ENCODE data around the gene CFTR. TPM values are rescaled to one million over a fixed set of nuclear protein-coding genes. Genes with fewer than 3 reads are reported as not detected.
"Not testable (repeated sequence)": the region's sequence is repeated elsewhere in the genome, so short reads cannot be mapped to it uniquely, and the experiment has no call there.

CFTR gene
- total and polyA plus RNA-seq, 7 experiments from 2014 or later = not detected

DNA sequence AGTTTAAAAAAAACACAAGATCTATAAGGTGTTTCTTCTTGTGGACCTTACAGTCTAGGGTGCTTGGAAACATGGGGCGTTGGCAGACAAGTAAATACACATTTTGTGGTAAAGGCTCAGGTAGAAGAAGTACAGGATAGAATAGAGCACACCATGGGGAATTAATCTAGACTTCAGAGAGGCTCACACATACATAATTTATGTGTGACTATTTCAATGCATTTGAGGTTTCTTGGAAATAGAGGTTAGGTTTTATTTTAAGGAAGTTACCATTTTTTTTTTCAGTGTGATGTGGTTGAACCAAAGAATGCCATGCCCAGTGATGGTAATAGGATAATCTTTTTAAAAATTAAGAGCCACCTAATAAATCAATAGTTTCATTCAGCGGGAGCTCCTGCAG, 12.8 kb downstream of the CFTR start:
- ATAC-seq = no peak
- H3K9me3 Mint-ChIP-seq = peaks cover 0 to 2% (median 0%) of the 10 kb centered on the region in 11 donors
- intact Hi-C loops (cut with micrococcal nuclease) = no loop called here

DNA sequence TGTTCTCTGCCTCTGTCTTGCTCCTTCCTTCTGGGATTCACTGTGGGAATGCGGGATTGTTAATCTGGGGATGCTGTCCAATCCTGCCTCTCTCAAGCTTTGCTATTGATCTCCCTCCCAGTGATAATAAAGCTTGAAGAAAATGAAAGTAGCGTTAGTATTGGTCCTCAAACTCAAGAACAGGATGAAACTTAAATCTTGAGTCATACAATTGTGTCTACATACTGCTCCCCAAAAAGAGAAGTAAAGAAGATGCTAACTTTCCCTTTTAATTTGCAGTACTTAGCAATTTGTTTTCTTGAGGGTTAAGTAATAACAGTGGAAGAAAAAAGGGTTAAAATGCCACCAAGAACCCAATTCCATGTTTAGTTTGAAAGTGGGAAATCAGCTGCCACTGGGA, 13.6 kb downstream of the CFTR start:
- H3K27ac Mint-ChIP-seq = no peak overlapping the region
- DNase-seq = no peak
- no peak overlapping the region for H3K27ac ChIP-seq (ENCODE audit: low read depth, low read length)
- H3K9me3 Mint-ChIP-seq = peaks cover 0 to 2% (median 0%) of the 10 kb centered on the region in 11 donors
- no peaks in the 10 kb centered on the region for H3K27me3 Mint-ChIP-seq
- H3K4me3 ChIP-seq (ENCODE audit: low read length) = no peak overlapping the region
- H3K4me1 Mint-ChIP-seq = no peaks in the 10 kb centered on the region
- H3K27me3 ChIP-seq (ENCODE audit: control insufficient read depth in 2 of 2, insufficient read depth in 2 of 2, low read length in 2 of 2) = no peaks in the 10 kb centered on the region
- CTCF ChIA-PET = no interaction called here
- H3K4me1 ChIP-seq (ENCODE audit: control insufficient read depth in 2 of 2, insufficient read depth in 2 of 2, low read length in 2 of 2) = no peaks in the 10 kb centered on the region
- H3K4me3 Mint-ChIP-seq = no peak overlapping the region
- H3K36me3 Mint-ChIP-seq = no peaks in the 10 kb centered on the region
- intact Hi-C loops (cut with micrococcal nuclease) = no loop called here
- H3K36me3 ChIP-seq (ENCODE audit: control insufficient read depth in 2 of 3, insufficient read depth in 3 of 3, low read length in 3 of 3) = no peaks in the 10 kb centered on the region
- H3K9me3 ChIP-seq (ENCODE audit: control insufficient read depth in 2 of 3, low read length in 3 of 3) = no peaks in the 10 kb centered on the region
- ATAC-seq = no peak
- POLR2A ChIA-PET = no interaction called here

More for the DNA sequence above, 12.8 kb downstream of the CFTR start:
- H3K4me3 Mint-ChIP-seq = no peak overlapping the region
- no peaks in the 10 kb centered on the region for H3K27me3 Mint-ChIP-seq
- Histone ChIP-seq H3K4me1 (ENCODE audit: control insufficient read depth in 2 of 2, insufficient read depth in 2 of 2, low read length in 2 of 2) (no peaks in the 10 kb centered on the region), H3K27me3 (ENCODE audit: control insufficient read depth in 2 of 2, insufficient read depth in 2 of 2, low read length in 2 of 2) (no peaks in the 10 kb centered on the region), H3K27ac (ENCODE audit: low read depth, low read length) (no peak overlapping the region), H3K4me3 (ENCODE audit: low read length) (no peak overlapping the region), H3K36me3 (ENCODE audit: control insufficient read depth in 2 of 3, insufficient read depth in 3 of 3, low read length in 3 of 3) (no peaks in the 10 kb centered on the region), H3K9me3 (ENCODE audit: control insufficient read depth in 2 of 3, low read length in 3 of 3) (no peaks in the 10 kb centered on the region)
- DNase-seq = no peak
- POLR2A ChIA-PET = no interaction called here
- H3K27ac Mint-ChIP-seq = no peak overlapping the region
- CTCF ChIA-PET = no interaction called here
- H3K36me3 Mint-ChIP-seq = no peaks in the 10 kb centered on the region
- no peaks in the 10 kb centered on the region for H3K4me1 Mint-ChIP-seq

DNA sequence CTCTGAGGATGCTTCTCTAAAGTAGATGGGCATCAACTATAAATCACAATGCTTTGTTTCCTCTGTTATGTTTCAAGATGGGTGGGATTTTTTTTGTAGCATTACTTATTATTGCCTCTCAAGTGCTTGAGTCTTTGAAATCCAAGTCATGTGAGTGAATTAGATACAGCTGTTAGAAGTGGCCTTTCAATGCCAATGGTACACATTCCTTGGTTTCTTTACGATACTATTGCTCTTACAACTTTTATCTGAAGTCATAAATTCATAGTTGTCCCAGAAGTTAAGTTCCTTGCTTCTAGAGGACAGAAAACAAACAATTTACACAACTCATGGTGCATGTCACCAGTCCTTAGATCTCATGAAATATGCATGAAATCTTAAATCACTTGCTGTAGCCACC, 15.5 kb downstream of the CFTR start:
- ChIA-PET CTCF (no interaction called here), POLR2A (no interaction called here)
- no peaks in the 10 kb centered on the region for H3K4me1 Mint-ChIP-seq
- H3K36me3 Mint-ChIP-seq = no peaks in the 10 kb centered on the region
- peaks cover 0 to 4% (median 0%) of the 10 kb centered on the region in 5 donors for H3K27me3 Mint-ChIP-seq
- no peak overlapping the region for H3K4me3 Mint-ChIP-seq
- no peaks in the 10 kb centered on the region for H3K27me3 ChIP-seq (ENCODE audit: control insufficient read depth in 2 of 2, insufficient read depth in 2 of 2, low read length in 2 of 2)
- H3K4me3 ChIP-seq (ENCODE audit: low read length) = no peak overlapping the region
- H3K9me3 Mint-ChIP-seq = peaks cover 0 to 5% (median 0%) of the 10 kb centered on the region in 11 donors
- H3K27ac Mint-ChIP-seq = no peak overlapping the region
- DNase-seq (no peak), ATAC-seq (no peak)
- no peak overlapping the region for H3K27ac ChIP-seq (ENCODE audit: low read depth, low read length)
- intact Hi-C loops (cut with micrococcal nuclease) = no loop called here
- H3K4me1 ChIP-seq (ENCODE audit: control insufficient read depth in 2 of 2, insufficient read depth in 2 of 2, low read length in 2 of 2) = no peaks in the 10 kb centered on the region
- no peaks in the 10 kb centered on the region for H3K9me3 ChIP-seq (ENCODE audit: control insufficient read depth in 2 of 3, low read length in 3 of 3)
- no peaks in the 10 kb centered on the region for H3K36me3 ChIP-seq (ENCODE audit: control insufficient read depth in 2 of 3, insufficient read depth in 3 of 3, low read length in 3 of 3)

DNA sequence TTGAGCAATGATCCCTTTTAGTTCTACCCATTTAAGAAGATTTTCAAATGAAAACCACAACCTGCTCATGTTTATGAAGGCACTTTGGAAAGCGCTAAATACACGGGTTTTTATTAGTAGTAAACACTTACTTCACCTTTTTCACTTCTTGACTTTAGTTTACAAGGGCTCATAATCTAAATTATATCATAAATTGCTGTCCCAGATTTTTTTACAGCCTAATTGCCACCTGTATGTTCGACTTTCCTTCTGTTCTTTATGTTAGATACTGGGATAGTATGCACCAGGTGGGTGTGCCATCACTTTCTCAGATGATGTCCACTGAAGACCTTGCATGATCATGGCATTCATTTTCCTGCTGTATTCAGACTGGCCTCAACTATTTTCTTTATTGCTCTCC, 22.5 kb downstream of the CFTR start:
- Histone ChIP-seq H3K9me3 (ENCODE audit: control insufficient read depth in 2 of 3, low read length in 3 of 3) (no peaks in the 10 kb centered on the region), H3K27me3 (ENCODE audit: control insufficient read depth in 2 of 2, insufficient read depth in 2 of 2, low read length in 2 of 2) (no peaks in the 10 kb centered on the region), H3K27ac (ENCODE audit: low read depth, low read length) (no peak overlapping the region), H3K4me3 (ENCODE audit: low read length) (no peak overlapping the region), H3K4me1 (ENCODE audit: control insufficient read depth in 2 of 2, insufficient read depth in 2 of 2, low read length in 2 of 2) (no peaks in the 10 kb centered on the region), H3K36me3 (ENCODE audit: control insufficient read depth in 2 of 3, insufficient read depth in 3 of 3, low read length in 3 of 3) (no peaks in the 10 kb centered on the region)
- H3K4me1 Mint-ChIP-seq = no peaks in the 10 kb centered on the region
- peaks cover 0 to 7% (median 4%) of the 10 kb centered on the region in 11 donors for H3K9me3 Mint-ChIP-seq
- ChIA-PET CTCF (no interaction called here), POLR2A (no interaction called here)
- H3K36me3 Mint-ChIP-seq = no peaks in the 10 kb centered on the region
- H3K4me3 Mint-ChIP-seq = no peak overlapping the region
- no peak overlapping the region for H3K27ac Mint-ChIP-seq
- ATAC-seq = no peak
- peaks cover 0 to 8% (median 0%) of the 10 kb centered on the region in 5 donors for H3K27me3 Mint-ChIP-seq
- intact Hi-C loops (cut with micrococcal nuclease) = no loop called here
- no peak for DNase-seq

DNA sequence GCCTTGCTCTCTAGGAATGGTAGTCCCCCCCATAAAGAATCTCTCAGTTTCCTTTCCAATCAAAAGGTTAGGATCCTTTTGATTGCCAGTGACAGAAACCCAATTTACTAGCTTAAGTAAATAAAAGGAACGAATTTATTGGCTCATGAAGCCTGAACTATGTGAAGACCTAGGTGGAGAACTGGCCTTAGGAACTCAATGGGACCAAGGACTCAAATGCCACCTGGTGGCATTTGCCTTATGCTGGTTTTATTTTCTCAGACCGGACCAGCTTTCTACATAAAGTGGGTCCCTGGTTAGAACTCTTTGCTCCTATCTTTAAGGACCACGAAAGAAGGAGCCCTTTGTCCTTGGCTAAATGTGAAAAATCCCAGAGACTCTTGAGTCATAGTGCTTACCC, 25.4 kb downstream of the CFTR start:
- Mint-ChIP-seq H3K27ac (no peak overlapping the region), H3K9me3 (peaks cover 0 to 9% (median 0%) of the 10 kb centered on the region in 11 donors), H3K27me3 (peaks cover 0 to 5% (median 0%) of the 10 kb centered on the region in 5 donors), H3K36me3 (no peaks in the 10 kb centered on the region), H3K4me3 (no peak overlapping the region), H3K4me1 (no peaks in the 10 kb centered on the region)
- H3K36me3 ChIP-seq (ENCODE audit: control insufficient read depth in 2 of 3, insufficient read depth in 3 of 3, low read length in 3 of 3) = no peaks in the 10 kb centered on the region
- H3K27me3 ChIP-seq (ENCODE audit: control insufficient read depth in 2 of 2, insufficient read depth in 2 of 2, low read length in 2 of 2) = no peaks in the 10 kb centered on the region
- H3K4me1 ChIP-seq (ENCODE audit: control insufficient read depth in 2 of 2, insufficient read depth in 2 of 2, low read length in 2 of 2) = no peaks in the 10 kb centered on the region
- DNase-seq (no peak), ATAC-seq (no peak)
- CTCF ChIA-PET = no interaction called here
- POLR2A ChIA-PET = no interaction called here
- no peak overlapping the region for H3K27ac ChIP-seq (ENCODE audit: low read depth, low read length)
- H3K4me3 ChIP-seq (ENCODE audit: low read length) = no peak overlapping the region
- intact Hi-C loops (cut with micrococcal nuclease) = no loop called here
- H3K9me3 ChIP-seq (ENCODE audit: control insufficient read depth in 2 of 3, low read length in 3 of 3) = no peaks in the 10 kb centered on the region

DNA sequence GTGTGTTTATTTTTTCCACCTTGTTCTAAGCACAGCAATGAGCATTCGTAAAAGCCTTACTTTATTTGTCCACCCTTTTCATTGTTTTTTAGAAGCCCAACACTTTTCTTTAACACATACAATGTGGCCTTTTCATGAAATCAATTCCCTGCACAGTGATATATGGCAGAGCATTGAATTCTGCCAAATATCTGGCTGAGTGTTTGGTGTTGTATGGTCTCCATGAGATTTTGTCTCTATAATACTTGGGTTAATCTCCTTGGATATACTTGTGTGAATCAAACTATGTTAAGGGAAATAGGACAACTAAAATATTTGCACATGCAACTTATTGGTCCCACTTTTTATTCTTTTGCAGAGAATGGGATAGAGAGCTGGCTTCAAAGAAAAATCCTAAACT, 28.9 kb downstream of the CFTR start:
- Histone ChIP-seq H3K36me3 (ENCODE audit: control insufficient read depth in 2 of 3, insufficient read depth in 3 of 3, low read length in 3 of 3) (no peaks in the 10 kb centered on the region), H3K9me3 (ENCODE audit: control insufficient read depth in 2 of 3, low read length in 3 of 3) (no peaks in the 10 kb centered on the region), H3K27ac (ENCODE audit: low read depth, low read length) (no peak overlapping the region), H3K27me3 (ENCODE audit: control insufficient read depth in 2 of 2, insufficient read depth in 2 of 2, low read length in 2 of 2) (no peaks in the 10 kb centered on the region), H3K4me1 (ENCODE audit: control insufficient read depth in 2 of 2, insufficient read depth in 2 of 2, low read length in 2 of 2) (no peaks in the 10 kb centered on the region), H3K4me3 (ENCODE audit: low read length) (no peak overlapping the region)
- no peaks in the 10 kb centered on the region for H3K4me1 Mint-ChIP-seq
- H3K27me3 Mint-ChIP-seq = peaks cover 0 to 5% (median 0%) of the 10 kb centered on the region in 5 donors
- ATAC-seq (no peak), DNase-seq (no peak)
- no peaks in the 10 kb centered on the region for H3K36me3 Mint-ChIP-seq
- CTCF ChIA-PET = no interaction called here
- POLR2A ChIA-PET = no interaction called here
- intact Hi-C loops (cut with micrococcal nuclease) = no loop called here
- no peak overlapping the region for H3K27ac Mint-ChIP-seq
- peaks cover 0 to 9% (median 4%) of the 10 kb centered on the region in 11 donors for H3K9me3 Mint-ChIP-seq
- no peak overlapping the region for H3K4me3 Mint-ChIP-seq

DNA sequence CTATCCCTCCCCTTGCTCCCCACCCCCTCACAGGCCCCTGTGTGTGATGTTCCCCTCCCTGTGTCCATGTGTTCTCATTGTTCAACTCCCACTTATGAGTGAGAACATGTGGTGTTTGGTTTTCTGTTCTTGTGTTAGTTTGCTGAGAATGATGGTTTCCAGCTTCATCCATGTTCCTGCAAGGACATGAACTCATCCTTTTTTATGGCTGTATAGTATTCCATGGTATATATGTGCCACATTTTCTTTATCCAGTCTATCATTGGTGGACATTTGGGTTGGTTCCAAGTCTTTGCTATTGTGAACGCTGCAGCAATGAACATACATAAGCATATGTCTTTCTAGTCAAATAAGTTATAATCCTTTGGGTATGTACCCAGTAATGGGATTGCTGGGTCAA, 37.4 kb downstream of the CFTR start:
- H3K27me3 Mint-ChIP-seq, H3K27ac Mint-ChIP-seq: not testable (repeated sequence)

More for the DNA sequence above, 37.4 kb downstream of the CFTR start:
- H3K27ac ChIP-seq (ENCODE audit: low read depth, low read length); CTCF ChIA-PET; H3K9me3 ChIP-seq (ENCODE audit: control insufficient read depth in 2 of 3, low read length in 3 of 3); H3K4me1 Mint-ChIP-seq; H3K4me3 ChIP-seq (ENCODE audit: low read length); DNase-seq; H3K36me3 Mint-ChIP-seq; H3K36me3 ChIP-seq (ENCODE audit: control insufficient read depth in 2 of 3, insufficient read depth in 3 of 3, low read length in 3 of 3); ATAC-seq; POLR2A ChIA-PET; H3K4me3 Mint-ChIP-seq; H3K27me3 ChIP-seq (ENCODE audit: control insufficient read depth in 2 of 2, insufficient read depth in 2 of 2, low read length in 2 of 2); intact Hi-C loops (cut with micrococcal nuclease); H3K4me1 ChIP-seq (ENCODE audit: control insufficient read depth in 2 of 2, insufficient read depth in 2 of 2, low read length in 2 of 2): not testable (repeated sequence)
- H3K9me3 Mint-ChIP-seq = peaks cover 0 to 14% (median 4%) of the 10 kb centered on the region in 11 donors

Measured in naive thymus-derived CD4-positive, alpha-beta T cell (primary cell).